ENCODE results near the gene YPEL3.

Gene YPEL3

DNA sequence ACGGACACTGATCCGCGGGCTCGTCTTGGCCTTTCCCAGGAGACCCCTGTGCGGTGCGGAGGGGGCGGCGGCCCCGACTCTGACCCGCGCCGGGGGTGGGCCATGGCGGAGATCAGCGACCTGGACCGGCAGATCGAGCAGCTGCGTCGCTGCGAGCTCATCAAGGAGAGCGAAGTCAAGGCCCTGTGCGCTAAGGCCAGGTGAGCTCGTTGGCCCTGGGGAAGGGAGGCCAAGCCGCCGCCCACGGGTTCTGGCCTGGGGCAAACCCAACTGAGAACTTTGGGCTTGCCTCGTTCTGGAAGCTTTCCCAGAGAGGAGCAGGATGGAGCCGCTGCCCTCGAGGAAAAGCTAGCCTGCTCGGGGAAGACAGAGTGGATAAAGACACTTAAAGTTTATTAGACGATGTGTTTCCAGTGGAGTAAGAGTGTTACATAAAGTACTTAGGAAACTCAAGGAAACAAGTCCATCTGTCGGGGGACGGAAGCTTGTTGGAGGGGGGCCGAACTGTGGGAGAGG is 19.7 kb downstream of the YPEL3 start:
- 7% methylated on average over 33 of the region's 33 CpGs for WGBS
- H2AFZ ChIP-seq (ENCODE audit: low read depth, low read length): no peak overlapping the region
- H3K27me3 ChIP-seq (ENCODE audit: control insufficient read depth in 1 of 2, insufficient read depth in 1 of 2, low read length in 2 of 2): no peaks in the 10 kb centered on the region
- peaks cover 20% of the 10 kb centered on the region for H3K4me1 ChIP-seq (ENCODE audit: control insufficient read depth, insufficient read depth, low read depth, low read length)
- H3K14ac ChIP-seq (ENCODE audit: low read length in 2 of 2): no peak overlapping the region
- peak overlapping the region; percentile 97 for H3K9ac ChIP-seq (ENCODE audit: low read length)
- H3K4ac ChIP-seq (ENCODE audit: low read depth in 1 of 2, low read length in 2 of 2): peak overlapping the region; percentile 57 to 97
- peak overlapping the region; percentile 94 for H4K8ac ChIP-seq (ENCODE audit: low read length)
- H2BK15ac ChIP-seq (ENCODE audit: low read depth, poor library complexity, severe bottlenecking): peak overlapping the region; percentile 46
- H2BK12ac ChIP-seq (ENCODE audit: low read length in 2 of 2): no peak overlapping the region
- peak overlapping the region in 1 of 2 experiments; percentile 92 for H3K23ac ChIP-seq (ENCODE audit: low read length in 2 of 2)
- H3K4me2 ChIP-seq (ENCODE audit: low read length, poor library complexity, severe bottlenecking): peak overlapping the region; percentile 78
- H3K27ac ChIP-seq (ENCODE audit: low read length, poor library complexity, severe bottlenecking): no peak overlapping the region
- no peaks in the 10 kb centered on the region for H3K9me3 ChIP-seq (ENCODE audit: control insufficient read depth, low read length)
- peak overlapping the region; percentile 96 to 98 for H3K4me3 ChIP-seq (ENCODE audit: insufficient read depth in 1 of 2, low read depth in 1 of 2, low read length in 2 of 2)
- H2BK120ac ChIP-seq (ENCODE audit: low read depth, low read length): peak overlapping the region; percentile 91
- no peak overlapping the region for H2AK5ac ChIP-seq (ENCODE audit: low read length, severe bottlenecking)
- peak overlapping the region; percentile 16 to 96 for H3K18ac ChIP-seq (ENCODE audit: low read depth in 1 of 2, low read length in 2 of 2)
- H3K79me1 ChIP-seq (replicated peaks; ENCODE audit: low read length, poor library complexity, severe bottlenecking): peaks cover 13% of the 10 kb centered on the region
- H2BK5ac ChIP-seq (ENCODE audit: low read depth, low read length, poor library complexity, severe bottlenecking): no peak overlapping the region
- H4K91ac ChIP-seq (ENCODE audit: low read length): peak overlapping the region; percentile 93
- peaks cover 57 to 60% of the 10 kb centered on the region in 2 experiments for H3K36me3 ChIP-seq (ENCODE audit: control insufficient read depth in 1 of 2, insufficient read depth in 2 of 2, low read depth in 1 of 2, low read length in 2 of 2)
- DNase-seq: no peak

DNA sequence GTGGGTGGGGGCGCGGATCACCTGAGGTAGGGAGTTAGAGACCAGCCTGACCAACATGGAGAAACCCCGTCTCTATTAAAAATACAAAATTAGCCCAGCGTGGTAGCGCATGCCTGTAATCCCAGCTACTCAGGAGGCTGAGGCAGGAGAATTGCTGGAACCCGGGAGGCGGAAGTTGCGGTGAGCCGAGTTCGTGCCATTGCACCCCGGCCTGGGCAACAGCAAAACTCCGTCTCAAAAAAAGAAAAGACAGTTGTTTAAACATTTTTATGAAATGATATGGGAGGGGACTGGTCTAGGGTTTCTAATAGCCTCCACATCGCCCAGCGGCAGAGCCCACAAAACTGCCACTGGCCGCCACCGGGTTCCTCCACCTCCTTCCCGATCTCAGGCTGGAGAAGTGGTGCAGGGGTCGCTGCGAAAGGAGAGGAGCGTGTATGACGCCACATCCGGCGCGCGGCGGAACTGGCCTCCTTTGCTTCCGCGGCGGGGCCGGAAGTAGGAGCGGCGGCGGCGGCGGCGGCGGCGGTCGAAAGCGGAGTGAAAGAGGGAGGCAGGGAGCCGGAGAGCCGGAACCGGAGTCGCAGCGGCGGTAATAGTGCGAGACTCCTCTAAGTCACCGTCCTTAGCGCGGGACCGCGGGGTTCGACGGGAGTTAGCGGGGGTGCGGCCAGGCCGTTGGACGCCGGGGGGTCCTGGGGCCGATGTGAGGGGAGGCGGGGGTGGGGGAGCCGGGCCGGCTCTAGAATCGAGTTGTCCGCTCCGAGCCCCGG is 20.3 kb downstream of the YPEL3 start, which contains the start of gene PPP4C:
Gene PPP4C (plus strand): TSS at position 492 of the 773 bp plus-strand sequence. CDS start 384 bp downstream, outside the sequence.
- H3K23ac ChIP-seq (ENCODE audit: low read length in 2 of 2): peak within 1 kb of the TSS in 1 of 2 experiments; percentile 92
- 17% methylated on average over 38 of the region's 67 CpGs for WGBS
- no peaks in the 10 kb centered on the region for H3K27me3 ChIP-seq (ENCODE audit: control insufficient read depth in 1 of 2, insufficient read depth in 1 of 2, low read length in 2 of 2)
- no peak within 1 kb of the TSS for H2BK12ac ChIP-seq (ENCODE audit: low read length in 2 of 2)
- H3K4me1 ChIP-seq (ENCODE audit: control insufficient read depth, insufficient read depth, low read depth, low read length): peaks cover 16% of the 10 kb centered on the region
- H2BK5ac ChIP-seq (ENCODE audit: low read depth, low read length, poor library complexity, severe bottlenecking): peak within 1 kb of the TSS; percentile 77
- peak within 1 kb of the TSS in 1 of 2 experiments; percentile 95 for H3K14ac ChIP-seq (ENCODE audit: low read length in 2 of 2)
- H3K18ac ChIP-seq (ENCODE audit: low read depth in 1 of 2, low read length in 2 of 2): peak within 1 kb of the TSS; percentile 59 to 96
- peak; percentile 94 for DNase-seq
- H2BK15ac ChIP-seq (ENCODE audit: low read depth, poor library complexity, severe bottlenecking): peak within 1 kb of the TSS; percentile 46
- peak within 1 kb of the TSS; percentile 94 for H3K27ac ChIP-seq (ENCODE audit: low read length, poor library complexity, severe bottlenecking)
- H4K8ac ChIP-seq (ENCODE audit: low read length): peak within 1 kb of the TSS; percentile 94
- peak within 1 kb of the TSS; percentile 93 for H4K91ac ChIP-seq (ENCODE audit: low read length)
- H3K9ac ChIP-seq (ENCODE audit: low read length): peak within 1 kb of the TSS; percentile 97
- peak within 1 kb of the TSS; percentile 78 for H3K4me2 ChIP-seq (ENCODE audit: low read length, poor library complexity, severe bottlenecking)
- H2BK120ac ChIP-seq (ENCODE audit: low read depth, low read length): peak within 1 kb of the TSS; percentile 91
- H3K36me3 ChIP-seq (ENCODE audit: control insufficient read depth in 1 of 2, insufficient read depth in 2 of 2, low read depth in 1 of 2, low read length in 2 of 2): peaks cover 56 to 60% of the 10 kb centered on the region in 2 experiments
- no peaks in the 10 kb centered on the region for H3K9me3 ChIP-seq (ENCODE audit: control insufficient read depth, low read length)
- H3K4ac ChIP-seq (ENCODE audit: low read depth in 1 of 2, low read length in 2 of 2): peak within 1 kb of the TSS; percentile 57 to 97
- H3K4me3 ChIP-seq (ENCODE audit: insufficient read depth in 1 of 2, low read depth in 1 of 2, low read length in 2 of 2): peak within 1 kb of the TSS; percentile 96 to 98
- H2AFZ ChIP-seq (ENCODE audit: low read depth, low read length): no peak within 1 kb of the TSS
- peaks cover 7% of the 10 kb centered on the region for H3K79me1 ChIP-seq (replicated peaks; ENCODE audit: low read length, poor library complexity, severe bottlenecking)
- no peak within 1 kb of the TSS for H2AK5ac ChIP-seq (ENCODE audit: low read length, severe bottlenecking)

DNA sequence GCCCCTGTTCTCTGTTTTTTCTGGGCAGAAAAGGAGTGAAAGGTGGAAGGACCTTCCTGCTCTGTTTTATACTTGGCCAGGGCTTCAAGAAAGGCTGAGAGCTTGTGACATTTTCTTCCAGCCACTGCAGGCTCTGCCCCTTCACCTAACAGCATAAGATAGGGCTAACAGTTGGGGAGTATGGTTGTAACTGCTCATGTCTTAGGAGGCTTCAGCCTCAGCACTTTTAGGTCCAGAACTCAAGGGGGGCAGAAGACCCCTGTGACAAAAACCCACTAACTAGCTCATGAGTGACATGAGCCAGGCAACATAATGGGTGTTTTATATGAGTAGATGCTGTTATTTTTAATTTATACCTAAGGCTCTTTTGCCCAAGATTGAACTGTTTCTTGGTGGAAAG is 25.5 kb downstream of the YPEL3 start:
- peaks cover 31% of the 10 kb centered on the region for H3K4me1 ChIP-seq (ENCODE audit: control insufficient read depth, insufficient read depth, low read depth, low read length)
- DNase-seq: no peak
- H2BK5ac ChIP-seq (ENCODE audit: low read depth, low read length, poor library complexity, severe bottlenecking): no peak overlapping the region
- no peak overlapping the region for H2BK15ac ChIP-seq (ENCODE audit: low read depth, poor library complexity, severe bottlenecking)
- no peaks in the 10 kb centered on the region for H3K27me3 ChIP-seq (ENCODE audit: control insufficient read depth in 1 of 2, insufficient read depth in 1 of 2, low read length in 2 of 2)
- no peak overlapping the region for H3K18ac ChIP-seq (ENCODE audit: low read depth in 1 of 2, low read length in 2 of 2)
- H3K4me3 ChIP-seq (ENCODE audit: insufficient read depth in 1 of 2, low read depth in 1 of 2, low read length in 2 of 2): peak overlapping the region in 1 of 2 experiments; percentile 63
- H3K4me2 ChIP-seq (ENCODE audit: low read length, poor library complexity, severe bottlenecking): no peak overlapping the region
- peaks cover 64 to 68% of the 10 kb centered on the region in 2 experiments for H3K36me3 ChIP-seq (ENCODE audit: control insufficient read depth in 1 of 2, insufficient read depth in 2 of 2, low read depth in 1 of 2, low read length in 2 of 2)
- no peak overlapping the region for H3K4ac ChIP-seq (ENCODE audit: low read depth in 1 of 2, low read length in 2 of 2)
- H4K8ac ChIP-seq (ENCODE audit: low read length): no peak overlapping the region
- no peak overlapping the region for H2AK5ac ChIP-seq (ENCODE audit: low read length, severe bottlenecking)
- H3K79me1 ChIP-seq (replicated peaks; ENCODE audit: low read length, poor library complexity, severe bottlenecking): peaks cover 10% of the 10 kb centered on the region
- peak overlapping the region; percentile 100 for H3K9ac ChIP-seq (ENCODE audit: low read length)
- no peak overlapping the region for H2BK120ac ChIP-seq (ENCODE audit: low read depth, low read length)
- H2AFZ ChIP-seq (ENCODE audit: low read depth, low read length): no peak overlapping the region
- no peaks in the 10 kb centered on the region for H3K9me3 ChIP-seq (ENCODE audit: control insufficient read depth, low read length)
- H4K91ac ChIP-seq (ENCODE audit: low read length): no peak overlapping the region
- H3K27ac ChIP-seq (ENCODE audit: low read length, poor library complexity, severe bottlenecking): no peak overlapping the region
- no peak overlapping the region for H3K14ac ChIP-seq (ENCODE audit: low read length in 2 of 2)
- H2BK12ac ChIP-seq (ENCODE audit: low read length in 2 of 2): no peak overlapping the region
- no peak overlapping the region for H3K23ac ChIP-seq (ENCODE audit: low read length in 2 of 2)
